Measurements from ENCODE around the gene AJAP1.

DNA sequence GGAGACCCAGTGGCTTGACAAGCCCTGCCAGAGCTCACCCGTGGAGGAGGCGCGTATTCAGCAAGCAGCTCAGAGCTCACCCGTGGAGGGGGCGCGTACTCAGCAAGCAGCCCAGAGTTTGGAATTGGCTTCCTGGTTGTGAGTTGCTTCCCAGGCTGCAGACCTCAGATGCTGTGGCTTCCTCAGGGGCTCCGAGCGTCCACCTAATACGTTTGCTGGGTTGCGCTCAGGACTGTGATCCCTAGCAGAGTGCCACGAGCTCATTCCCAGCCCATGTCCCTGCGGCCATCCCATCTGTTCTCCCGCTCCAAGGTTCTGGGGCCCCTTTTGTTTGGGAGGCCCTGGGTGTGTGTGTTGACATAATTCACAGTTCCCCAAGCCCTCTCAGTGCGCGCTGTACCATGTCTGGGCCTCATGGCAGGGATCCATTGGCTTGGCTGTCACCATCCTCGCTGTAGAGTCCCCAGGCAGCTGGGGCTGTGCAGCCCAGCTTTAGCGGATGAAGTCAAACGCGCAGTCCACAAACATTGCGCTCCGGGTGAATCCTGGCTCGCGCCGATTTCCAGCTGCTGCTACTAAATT lies 3.6 kb downstream of the AJAP1 start:
- no peak for TF ChIP-seq ARNTL (CRISPR knock-in tag; IDR thresholded peaks at IDR 0.05; ENCODE audit: borderline replicate concordance, low read depth)
- TF ChIP-seq PPARA (CRISPR knock-in tag; IDR thresholded peaks at IDR 0.05; ENCODE audit: borderline replicate concordance), result no peak
- TF ChIP-seq RARB (CRISPR knock-in tag; IDR thresholded peaks at IDR 0.05), result no peak
- TF ChIP-seq, protein P1, sequence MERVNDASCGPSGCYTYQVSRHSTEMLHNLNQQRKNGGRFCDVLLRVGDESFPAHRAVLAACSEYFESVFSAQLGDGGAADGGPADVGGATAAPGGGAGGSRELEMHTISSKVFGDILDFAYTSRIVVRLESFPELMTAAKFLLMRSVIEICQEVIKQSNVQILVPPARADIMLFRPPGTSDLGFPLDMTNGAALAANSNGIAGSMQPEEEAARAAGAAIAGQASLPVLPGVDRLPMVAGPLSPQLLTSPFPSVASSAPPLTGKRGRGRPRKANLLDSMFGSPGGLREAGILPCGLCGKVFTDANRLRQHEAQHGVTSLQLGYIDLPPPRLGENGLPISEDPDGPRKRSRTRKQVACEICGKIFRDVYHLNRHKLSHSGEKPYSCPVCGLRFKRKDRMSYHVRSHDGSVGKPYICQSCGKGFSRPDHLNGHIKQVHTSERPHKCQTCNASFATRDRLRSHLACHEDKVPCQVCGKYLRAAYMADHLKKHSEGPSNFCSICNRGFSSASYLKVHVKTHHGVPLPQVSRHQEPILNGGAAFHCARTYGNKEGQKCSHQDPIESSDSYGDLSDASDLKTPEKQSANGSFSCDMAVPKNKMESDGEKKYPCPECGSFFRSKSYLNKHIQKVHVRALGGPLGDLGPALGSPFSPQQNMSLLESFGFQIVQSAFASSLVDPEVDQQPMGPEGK (CRISPR knock-in tag; IDR thresholded peaks at IDR 0.05; ENCODE audit: borderline replicate concordance), result no peak
